Measurements from ENCODE around the gene TMEM156.

GRCh38 chr4:38948551-38948950 is 83.7 kb downstream of the TMEM156 start:
- TF ChIP-seq CTCF (conservative IDR thresholded peaks at IDR 0.05; ENCODE audit: low read depth in 2 of 2): no peak
- TF ChIP-seq, protein P1, sequence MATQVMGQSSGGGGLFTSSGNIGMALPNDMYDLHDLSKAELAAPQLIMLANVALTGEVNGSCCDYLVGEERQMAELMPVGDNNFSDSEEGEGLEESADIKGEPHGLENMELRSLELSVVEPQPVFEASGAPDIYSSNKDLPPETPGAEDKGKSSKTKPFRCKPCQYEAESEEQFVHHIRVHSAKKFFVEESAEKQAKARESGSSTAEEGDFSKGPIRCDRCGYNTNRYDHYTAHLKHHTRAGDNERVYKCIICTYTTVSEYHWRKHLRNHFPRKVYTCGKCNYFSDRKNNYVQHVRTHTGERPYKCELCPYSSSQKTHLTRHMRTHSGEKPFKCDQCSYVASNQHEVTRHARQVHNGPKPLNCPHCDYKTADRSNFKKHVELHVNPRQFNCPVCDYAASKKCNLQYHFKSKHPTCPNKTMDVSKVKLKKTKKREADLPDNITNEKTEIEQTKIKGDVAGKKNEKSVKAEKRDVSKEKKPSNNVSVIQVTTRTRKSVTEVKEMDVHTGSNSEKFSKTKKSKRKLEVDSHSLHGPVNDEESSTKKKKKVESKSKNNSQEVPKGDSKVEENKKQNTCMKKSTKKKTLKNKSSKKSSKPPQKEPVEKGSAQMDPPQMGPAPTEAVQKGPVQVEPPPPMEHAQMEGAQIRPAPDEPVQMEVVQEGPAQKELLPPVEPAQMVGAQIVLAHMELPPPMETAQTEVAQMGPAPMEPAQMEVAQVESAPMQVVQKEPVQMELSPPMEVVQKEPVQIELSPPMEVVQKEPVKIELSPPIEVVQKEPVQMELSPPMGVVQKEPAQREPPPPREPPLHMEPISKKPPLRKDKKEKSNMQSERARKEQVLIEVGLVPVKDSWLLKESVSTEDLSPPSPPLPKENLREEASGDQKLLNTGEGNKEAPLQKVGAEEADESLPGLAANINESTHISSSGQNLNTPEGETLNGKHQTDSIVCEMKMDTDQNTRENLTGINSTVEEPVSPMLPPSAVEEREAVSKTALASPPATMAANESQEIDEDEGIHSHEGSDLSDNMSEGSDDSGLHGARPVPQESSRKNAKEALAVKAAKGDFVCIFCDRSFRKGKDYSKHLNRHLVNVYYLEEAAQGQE (IDR thresholded peaks at IDR 0.05; ENCODE audit: unreplicated experiment): no peak
- no peak for TF ChIP-seq POLR2AphosphoS5 (IDR thresholded peaks at IDR 0.05; ENCODE audit: low read depth)
- no peak for TF ChIP-seq EZH2phosphoT487 (IDR thresholded peaks at IDR 0.05; ENCODE audit: unreplicated experiment)
- no peak for TF ChIP-seq EZH2 (IDR thresholded peaks at IDR 0.05; ENCODE audit: low read depth, unreplicated experiment)
